IMR-90 (cell line): ENCODE data around the gene WDR76. TPM values are rescaled to one million over a fixed set of nuclear protein-coding genes. Genes with fewer than 3 reads are reported as not detected.

Experiments used
- ATAC-seq: fragments of 200-7000 bp; cut with Tn5 transposase; 2 replicates; pipeline ENCODE4 v1.9.1; 2020; ENCODE audit warnings: low read depth, mild to moderate bottlenecking, moderate library complexity
- BruUV-seq: library from RNA; stranded (reverse); fragments of 400-500 nt; replicated peaks from 2 replicates; lab custom pipeline; 2021; lab: Mats Ljungman, UMichigan
- CTCF ChIA-PET: fragments of 300-600 bp; formaldehyde crosslinking; extraction: SDS; loops from one replicate; lab custom pipeline; 2021; ENCODE audit warnings: antibody characterized with exemption; lab: Yijun Ruan, JAX
- POLR2A ChIA-PET: fragments of 300-600 bp; sonication (Branson Sonifier 250); formaldehyde crosslinking; loops from one replicate; lab custom pipeline; 2022; ENCODE audit warnings: antibody characterized with exemption; ENCODE audit not compliant: unreplicated experiment; lab: Charles Lee
- DNase-seq: peaks from one replicate; pipeline ENCODE4 v3.0.0; 2013
- H2AFZ ChIP-seq: replicated peaks from 2 replicates; pipeline ENCODE3; 2013; ENCODE audit warnings: low read length, mild to moderate bottlenecking; ENCODE audit not compliant: poor library complexity
- H2AK5ac ChIP-seq: 2 replicates; pipeline ENCODE4 v1.6.1; 2013; ENCODE audit warnings: low read depth, low read length, inconsistent platforms
- H2AK9ac ChIP-seq: replicated peaks from 2 replicates; pipeline ENCODE3; 2013; ENCODE audit warnings: mild to moderate bottlenecking, low read depth, low read length, moderate library complexity; ENCODE audit not compliant: poor library complexity
- H2BK120ac ChIP-seq: 2 replicates; pipeline ENCODE4 v1.6.1; 2013; ENCODE audit warnings: low read depth, low read length, inconsistent platforms
- H2BK15ac ChIP-seq: 3 replicates; pipeline ENCODE4 v1.6.1; 2013; ENCODE audit warnings: low read depth, low read length, inconsistent platforms
- H2BK20ac ChIP-seq: 2 replicates; pipeline ENCODE4 v1.6.1; 2013; ENCODE audit warnings: low read depth, mild to moderate bottlenecking, inconsistent platforms, low read length, moderate library complexity
- H2BK5ac ChIP-seq: 2 replicates; pipeline ENCODE4 v1.6.1; 2013; ENCODE audit warnings: mild to moderate bottlenecking, low read depth, low read length, inconsistent platforms; ENCODE audit not compliant: poor library complexity, severe bottlenecking
- H3K14ac ChIP-seq: replicated peaks from 2 replicates; pipeline ENCODE4 v1.6.1; 2013; ENCODE audit warnings: low read depth, low read length, inconsistent platforms
- H3K18ac ChIP-seq: 2 replicates; pipeline ENCODE4 v1.6.1; 2013; ENCODE audit warnings: low read depth, low read length, control low read depth
- H3K23ac ChIP-seq: 2 replicates; pipeline ENCODE4 v1.6.1; 2013; ENCODE audit warnings: low read depth, low read length, inconsistent platforms
- H3K27ac ChIP-seq: 2 replicates; pipeline ENCODE4 v1.5.1; 2013; ENCODE audit warnings: mild to moderate bottlenecking, control low read depth, low read length; ENCODE audit not compliant: insufficient read depth
- H3K27me3 ChIP-seq: 2 replicates; pipeline ENCODE4 v1.6.1; 2013; ENCODE audit warnings: low read length; ENCODE audit not compliant: control insufficient read depth, insufficient read depth
- H3K36me3 ChIP-seq: 2 replicates; pipeline ENCODE4 v1.6.1; 2013; ENCODE audit warnings: low read length, mixed read lengths; ENCODE audit not compliant: control insufficient read depth, insufficient read depth
- H3K4ac ChIP-seq: 2 replicates; pipeline ENCODE4 v1.6.1; 2013; ENCODE audit warnings: low read depth, low read length, inconsistent platforms
- H3K4me1 ChIP-seq: 2 replicates; pipeline ENCODE4 v1.6.1; 2013; ENCODE audit warnings: low read length, mixed read lengths; ENCODE audit not compliant: control insufficient read depth, insufficient read depth
- H3K4me2 ChIP-seq: 2 replicates; pipeline ENCODE4 v1.6.1; 2013; ENCODE audit warnings: low read depth, mild to moderate bottlenecking, control low read depth, low read length, moderate library complexity
- H3K4me3 ChIP-seq: 2 replicates; pipeline ENCODE4 v1.5.1; 2013; ENCODE audit warnings: low read depth, mild to moderate bottlenecking, control low read depth, low read length, moderate library complexity; ENCODE audit not compliant: insufficient read depth
- H3K56ac ChIP-seq: 2 replicates; pipeline ENCODE4 v1.6.1; 2013; ENCODE audit warnings: low read length, inconsistent platforms; ENCODE audit not compliant: insufficient read depth; ENCODE audit errors: extremely low read depth
- H3K79me1 ChIP-seq, 2 experiments: 2 replicates each; pipeline ENCODE4 v1.6.1; 2013; ENCODE audit warnings: low read length in 2 of 2, inconsistent platforms in 1 of 2, low read depth in 1 of 2
- H3K9ac ChIP-seq: 2 replicates; pipeline ENCODE4 v1.6.1; 2013; ENCODE audit warnings: low read depth, low read length, control low read depth
- H3K9me1 ChIP-seq: 2 replicates; pipeline ENCODE4 v1.6.1; 2013; ENCODE audit warnings: low read length, inconsistent platforms; ENCODE audit not compliant: insufficient read depth
- H3K9me3 ChIP-seq: 2 replicates; pipeline ENCODE4 v1.6.1; 2013; ENCODE audit warnings: low read length; ENCODE audit not compliant: control insufficient read depth, insufficient read depth
- H4K20me1 ChIP-seq: 2 replicates; pipeline ENCODE4 v1.6.1; 2013; ENCODE audit warnings: low read length, inconsistent platforms; ENCODE audit not compliant: insufficient read depth
- H4K5ac ChIP-seq: 2 replicates; pipeline ENCODE4 v1.6.1; 2013; ENCODE audit warnings: mild to moderate bottlenecking, low read depth, low read length, control low read depth
- H4K8ac ChIP-seq, 2 experiments: 2 replicates each; pipeline ENCODE4 v1.6.1; 2013; ENCODE audit warnings: low read depth in 2 of 2, low read length in 2 of 2, control low read depth in 1 of 2, inconsistent platforms in 1 of 2
- H4K91ac ChIP-seq: 2 replicates; pipeline ENCODE4 v1.6.1; 2013; ENCODE audit warnings: low read depth, low read length, inconsistent platforms; ENCODE audit not compliant: insufficient read depth
- BHLHE40 ChIP-seq: fragments of 150-350 bp; IDR thresholded peaks from 2 replicates; pipeline ENCODE4 v1.6.1; 2016; ENCODE audit warnings: mild to moderate bottlenecking, low read depth, low read length
- CEBPB ChIP-seq: IDR thresholded peaks from 2 replicates; pipeline ENCODE4 v1.6.1; 2012; ENCODE audit warnings: low read depth, low read length, improper control_type of control experiment
- CHD1 ChIP-seq: IDR thresholded peaks from 2 replicates; pipeline ENCODE4 v1.6.1; 2012; ENCODE audit warnings: low read depth, low read length, improper control_type of control experiment
- FOS ChIP-seq: fragments of 150-350 bp; IDR thresholded peaks from 2 replicates; pipeline ENCODE4 v1.6.1; 2016; ENCODE audit warnings: low read depth, low read length
- MAFK ChIP-seq: IDR thresholded peaks from 2 replicates; pipeline ENCODE4 v1.6.1; 2012; ENCODE audit warnings: low read depth, low read length, improper control_type of control experiment
- MAZ ChIP-seq: IDR thresholded peaks from 2 replicates; pipeline ENCODE4 v1.6.1; 2012; ENCODE audit warnings: low read depth, mild to moderate bottlenecking, low read length, improper control_type of control experiment, moderate library complexity, borderline replicate concordance
- MXI1 ChIP-seq: IDR thresholded peaks from 2 replicates; pipeline ENCODE4 v1.6.1; 2012; ENCODE audit warnings: low read depth, mild to moderate bottlenecking, low read length, moderate library complexity, borderline replicate concordance
- NFE2L2 ChIP-seq: fragments of 150-350 bp; IDR thresholded peaks from 2 replicates; pipeline ENCODE4 v1.6.1; 2016; ENCODE audit warnings: low read depth, mild to moderate bottlenecking, low read length
- POLR2A ChIP-seq: IDR thresholded peaks from 2 replicates; pipeline ENCODE4 v1.6.1; 2012; ENCODE audit warnings: mild to moderate bottlenecking, low read depth, low read length
- RAD21 ChIP-seq: IDR thresholded peaks from 2 replicates; pipeline ENCODE4 v1.6.1; 2012; ENCODE audit warnings: low read length, improper control_type of control experiment
- RCOR1 ChIP-seq: IDR thresholded peaks from 2 replicates; pipeline ENCODE4 v1.6.1; 2012; ENCODE audit warnings: mild to moderate bottlenecking, low read length, improper control_type of control experiment; ENCODE audit not compliant: insufficient replicate concordance
- RFX5 ChIP-seq: IDR thresholded peaks from 2 replicates; pipeline ENCODE4 v1.8.0; 2012; ENCODE audit warnings: low read depth, mild to moderate bottlenecking, low read length, moderate library complexity
- SMC3 ChIP-seq: fragments of 150-350 bp; IDR thresholded peaks from 2 replicates; pipeline ENCODE4 v1.6.1; 2016; ENCODE audit warnings: low read depth, mild to moderate bottlenecking, antibody characterized with exemption, low read length, moderate library complexity
- WGBS, 2 experiments: methylation state at CpG; one replicate each; pipeline versions ENCODE4 v1.1.5 to v1.1.7; 2013; ENCODE audit warnings: missing lambda C conversion rate in 2 of 2; ENCODE audit not compliant: insufficient read length in 1 of 2; ENCODE audit errors: extremely low coverage in 2 of 2; 5-methylcytosine and 5-hydroxymethylcytosine counted together
- dilution Hi-C: fragments of 300-500 bp; cut with HindIII; formaldehyde crosslinking; loops from one replicate; pipeline ENCODE4 v1.14.3; 2018; ENCODE audit warnings: low sequenced_read_pairs; ENCODE audit not compliant: unreplicated experiment
- in situ Hi-C: fragments of 300-500 bp; cut with MboI; formaldehyde crosslinking; loops from 3 replicates; pipeline ENCODE4 v1.14.3; 2019; ENCODE audit warnings: low sequenced_read_pairs, inconsistent platforms, mixed read lengths
- intact Hi-C: fragments of 100-400 bp; cut with micrococcal nuclease; formaldehyde crosslinking; loops from 2 replicates; pipeline ENCODE4 v1.10.0; 2022
- polyA plus RNA-seq, 3 experiments: library from polyadenylated mRNA; depleted of rRNA; stranded (reverse); fragments of >200 nt; gene quantifications; 2 replicates each; pipeline ENCODE4 v1.2.3, GENCODE V29; 2012; ENCODE audit warnings: low replicate concordance in 1 of 3
- total RNA-seq: library from RNA; depleted of rRNA; stranded (reverse); fragments of >200 nt; gene quantifications from 2 replicates; pipeline ENCODE4 v1.2.3, GENCODE V29; 2012
- TF ChIP-seq, protein P1 (sequence below): conservative IDR thresholded peaks from 2 replicates; pipeline ENCODE4 v1.5.1; 2012; ENCODE audit warnings: mild to moderate bottlenecking, low read depth, low read length, improper control_type of control experiment
- TF ChIP-seq, protein P2 (sequence below): fragments of 150-350 bp; IDR thresholded peaks from 2 replicates; pipeline ENCODE4 v1.6.1; 2017; ENCODE audit warnings: mild to moderate bottlenecking, antibody characterized with exemption, low read length, low read depth

WDR76 gene
- total and polyA plus RNA-seq, 2 of the 4 experiments (the other 2 are of a cell fraction) = 4.8 to 25.8 TPM

DNA sequence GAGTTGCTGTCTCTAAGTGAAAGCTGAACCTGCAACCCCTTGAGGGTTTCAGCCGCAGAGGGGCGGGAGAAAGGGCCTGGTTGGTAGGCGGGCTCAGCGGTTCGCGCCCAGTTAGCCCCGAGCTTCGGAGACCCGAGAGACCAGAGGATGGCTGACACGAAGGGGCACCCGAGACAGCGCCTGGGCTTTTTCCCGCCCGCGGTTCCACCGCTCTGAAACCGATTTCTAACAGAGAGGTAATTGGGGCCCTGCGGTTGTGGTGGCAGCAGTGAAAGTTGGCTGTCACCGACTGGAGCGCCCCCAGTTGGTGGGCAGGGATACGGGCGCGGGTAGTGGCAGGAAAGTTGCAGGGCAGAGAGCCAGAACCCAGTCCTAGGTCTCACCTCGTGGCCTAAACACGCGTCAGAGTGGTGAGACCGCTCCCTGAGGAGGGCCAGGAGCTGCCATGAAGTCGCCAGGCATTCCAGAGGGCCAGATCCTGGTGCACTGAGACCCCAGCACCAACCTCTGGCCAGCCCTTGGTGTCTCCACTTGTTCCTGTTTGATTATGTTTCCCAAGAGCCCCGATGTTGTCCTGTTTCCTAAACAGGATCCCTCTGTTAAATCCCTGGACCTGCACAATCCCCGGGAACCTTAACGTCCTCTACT is 49.4 kb upstream of the WDR76 start:
- in situ Hi-C loops (no loop called here), dilution Hi-C loops (no loop called here), intact Hi-C loops (loop anchor here (10.0 kb wide), 1 partner anchor 263 kb away; the partner anchor contains the start of gene MAP1A)
- peak; percentile 88 for ATAC-seq
- Histone ChIP-seq H4K5ac (peak overlapping the region; percentile 84; the same call in 1 of the 2 replicates), H2AFZ (peak overlapping the region; percentile 96), H3K9me3 (no peaks in the 10 kb centered on the region), H3K14ac (peak overlapping the region; percentile 83), H3K4me1 (peaks cover 5% of the 10 kb centered on the region; the same call in 1 of the 2 replicates), H3K4ac (peak overlapping the region; percentile 70; the same call in 1 of the 2 replicates), H4K91ac (no peak overlapping the region; the same call in 1 of the 2 replicates), H4K20me1 (no peaks in the 10 kb centered on the region; the same call in 1 of the 2 replicates), H3K9ac (peak overlapping the region; percentile 61), H3K4me3 (peak overlapping the region; percentile 74), H3K9me1 (0 out of 2 replicates have a peak, but pooled peaks cover 4% of the 10 kb centered on the region), H3K27me3 (no peaks in the 10 kb centered on the region), H2AK5ac (no peak overlapping the region; the same call in 1 of the 2 replicates), H3K4me2 (peak overlapping the region; percentile 97), H2BK120ac (peak overlapping the region; percentile 78), H3K56ac (peak overlapping the region; percentile 86), H3K18ac (0 out of 2 replicates have a peak overlapping the region, but pooled peaks have one; percentile 7), H3K36me3 (peaks cover 8% of the 10 kb centered on the region), H2AK9ac (peak overlapping the region; percentile 84), H2BK20ac (no peak overlapping the region), H2BK5ac (peak overlapping the region; percentile 69), H2BK15ac (peak overlapping the region; percentile 31; the same call in 1 of the 3 replicates), H3K23ac (peak overlapping the region; percentile 78), H4K8ac (peak overlapping the region; percentile 20 to 90; a peak in 3 of 4 replicates), H3K27ac (peak overlapping the region; percentile 56), H3K79me1 (peaks cover 0 to 6% of the 10 kb centered on the region in 2 experiments; a peak in 1 of 4 replicates)
- WGBS, 2 experiments = 4% methylated on average over 4 of the region's 31 CpGs; no CpG with 5 or more reads in 1 of the 2 experiments
- no TSS peak for BruUV-seq
- ChIA-PET POLR2A (interaction anchor here (0.6 kb wide), 1 partner anchor 17 kb away, joined by 7 read pairs; no protein-coding TSS in a partner anchor), CTCF (interaction anchor here (0.8 to 1.0 kb wide), 5 partner anchors 8 to 15 kb away, joined by 3 to 5 read pairs (median 3); partner anchors contain the start of gene SERF2)
- peak; percentile 55 for DNase-seq
- TF ChIP-seq NFE2L2 = no peak
- TF ChIP-seq RFX5 = no peak
- TF ChIP-seq MAZ = peak; percentile 51; the same call in 1 of the 2 replicates
- TF ChIP-seq, protein P1, sequence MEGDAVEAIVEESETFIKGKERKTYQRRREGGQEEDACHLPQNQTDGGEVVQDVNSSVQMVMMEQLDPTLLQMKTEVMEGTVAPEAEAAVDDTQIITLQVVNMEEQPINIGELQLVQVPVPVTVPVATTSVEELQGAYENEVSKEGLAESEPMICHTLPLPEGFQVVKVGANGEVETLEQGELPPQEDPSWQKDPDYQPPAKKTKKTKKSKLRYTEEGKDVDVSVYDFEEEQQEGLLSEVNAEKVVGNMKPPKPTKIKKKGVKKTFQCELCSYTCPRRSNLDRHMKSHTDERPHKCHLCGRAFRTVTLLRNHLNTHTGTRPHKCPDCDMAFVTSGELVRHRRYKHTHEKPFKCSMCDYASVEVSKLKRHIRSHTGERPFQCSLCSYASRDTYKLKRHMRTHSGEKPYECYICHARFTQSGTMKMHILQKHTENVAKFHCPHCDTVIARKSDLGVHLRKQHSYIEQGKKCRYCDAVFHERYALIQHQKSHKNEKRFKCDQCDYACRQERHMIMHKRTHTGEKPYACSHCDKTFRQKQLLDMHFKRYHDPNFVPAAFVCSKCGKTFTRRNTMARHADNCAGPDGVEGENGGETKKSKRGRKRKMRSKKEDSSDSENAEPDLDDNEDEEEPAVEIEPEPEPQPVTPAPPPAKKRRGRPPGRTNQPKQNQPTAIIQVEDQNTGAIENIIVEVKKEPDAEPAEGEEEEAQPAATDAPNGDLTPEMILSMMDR = peak; percentile 69
- no peak for TF ChIP-seq CHD1
- TF ChIP-seq RAD21 = peak; percentile 34
- TF ChIP-seq SMC3 = no peak
- TF ChIP-seq MXI1 = 0 out of 2 replicates have a peak, but pooled peaks have one; percentile 21
- no peak for TF ChIP-seq CEBPB
- TF ChIP-seq BHLHE40 = no peak
- TF ChIP-seq FOS = no peak
- no peak for TF ChIP-seq RCOR1
- no peak for TF ChIP-seq POLR2A
- TF ChIP-seq MAFK = no peak
- TF ChIP-seq, protein P2, sequence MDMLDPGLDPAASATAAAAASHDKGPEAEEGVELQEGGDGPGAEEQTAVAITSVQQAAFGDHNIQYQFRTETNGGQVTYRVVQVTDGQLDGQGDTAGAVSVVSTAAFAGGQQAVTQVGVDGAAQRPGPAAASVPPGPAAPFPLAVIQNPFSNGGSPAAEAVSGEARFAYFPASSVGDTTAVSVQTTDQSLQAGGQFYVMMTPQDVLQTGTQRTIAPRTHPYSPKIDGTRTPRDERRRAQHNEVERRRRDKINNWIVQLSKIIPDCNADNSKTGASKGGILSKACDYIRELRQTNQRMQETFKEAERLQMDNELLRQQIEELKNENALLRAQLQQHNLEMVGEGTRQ = no peak
